Epithelial cell of proximal tubule (primary cell): ENCODE results near the gene HID1. TPM values are rescaled to one million over a fixed set of nuclear protein-coding genes. Genes with fewer than 3 reads are reported as not detected.

Source experiments
- DNase-seq: peaks from one replicate; pipeline ENCODE4 v3.0.0-alpha.2; 2011; ENCODE audit warnings: low read depth
- H3K4me3 ChIP-seq: 2 replicates; pipeline ENCODE4 v1.5.1; 2011; ENCODE audit warnings: low read depth, mild to moderate bottlenecking, low read length
- CTCF ChIP-seq: conservative IDR thresholded peaks from 2 replicates; pipeline ENCODE4 v1.5.1; 2012; ENCODE audit warnings: low read depth, mild to moderate bottlenecking, low read length
- total RNA-seq: library from RNA; depleted of rRNA; stranded (reverse); fragments of >200 nt; gene quantifications from 2 replicates; pipeline ENCODE4 v1.2.3, GENCODE V29; 2015

Gene HID1
- total RNA-seq, 1 donor from 2014 or later: 19.1 TPM

GRCh38 chr17:74999523-74999922, 27.0 kb upstream of the HID1 start:
- no peak for TF ChIP-seq CTCF
- H3K4me3 ChIP-seq: no peak overlapping the region
- DNase-seq: no peak

- H3K4me3 ChIP-seq: no peak overlapping the region
- no peak for DNase-seq
- TF ChIP-seq CTCF: no peak
These were observed 26.2 kb upstream of the HID1 start for GRCh38 chr17:74998783-74999182.

GRCh38 chr17:74995847-74996246, 23.3 kb upstream of the HID1 start:
- TF ChIP-seq CTCF: no peak
- DNase-seq: no peak
- H3K4me3 ChIP-seq: no peak overlapping the region

GRCh38 chr17:74994440-74994839, 21.9 kb upstream of the HID1 start:
- no peak overlapping the region for H3K4me3 ChIP-seq
- TF ChIP-seq CTCF: no peak
- no peak for DNase-seq

GRCh38 chr17:74992223-74992622, 19.7 kb upstream of the HID1 start:
- H3K4me3 ChIP-seq: no peak overlapping the region
- no peak for TF ChIP-seq CTCF
- no peak for DNase-seq

- no peak overlapping the region for H3K4me3 ChIP-seq
- DNase-seq: no peak
- TF ChIP-seq CTCF: no peak
These were observed 18.1 kb upstream of the HID1 start for GRCh38 chr17:74990581-74991105.

GRCh38 chr17:74987909-74988711, 15.6 kb upstream of the HID1 start:
- peak; percentile 28 for TF ChIP-seq CTCF
- peak overlapping the region; percentile 78 for H3K4me3 ChIP-seq
- DNase-seq: no peak
